ENCODE measurements around the gene TMEM115.

- no peak for TF ChIP-seq CTCF (IDR thresholded peaks at IDR 0.05)
- TF ChIP-seq POLR2A (IDR thresholded peaks at IDR 0.05): no peak
Observed at GRCh38 chr3:50322115-50322385, 37.3 kb downstream of the TMEM115 start.
